Measurements from ENCODE around the gene ANKRD45. TPM values are rescaled to one million over a fixed set of nuclear protein-coding genes. Genes with fewer than 3 reads are reported as not detected.
A peak's percentile ranks its signal among the peaks of the same experiment; 100 is the strongest.

Gene ANKRD45
- polyA plus RNA-seq (2011; rRNA removed) (0.27 and 0.30 TPM in 2 replicates), polyA plus RNA-seq (2017; fragmentation: RNase III; extraction: RNeasy Plus Mini Kit Qiagen cat#74134 plus additional on column Dnase treatment) (0.14 to 0.18 TPM (median 0.15 TPM) in 3 replicates), polyA minus RNA-seq (2011; rRNA and poly(A)+ RNA removed) (not detected in 2 replicates)
- polyA plus RNA-seq (2012; cell fraction: cytosol; rRNA removed): 0.07 and 0.08 TPM in 2 replicates
- polyA plus RNA-seq (2012; cell fraction: nucleus; rRNA removed): not detected in 2 replicates

GRCh38 chr1:173669491-173669941 is at the start of gene ANKRD45:
TSS of gene ANKRD45 (minus strand) at chr1:173669851. CDS start at chr1:173659418, 10,433 bp downstream.
- WGBS (ENCODE audit: missing lambda C conversion rate): 16% methylated on average over 29 of the region's 33 CpGs
- FAIRE-seq (no peak), ATAC-seq (peak; percentile 92), DNase-seq (ENCODE audit: low read depth in 1 of 2, low spot score in 1 of 2) (peak; percentile 43 to 56)
- peak within 1 kb of the TSS; percentile 47 for H3K4me3 ChIP-seq
- H3K4me2 ChIP-seq: peak within 1 kb of the TSS; percentile 81
- ChIA-PET POLR2A (no interaction called here), CTCF (no interaction called here)
- no peaks in the 10 kb centered on the region for H3K4me1 ChIP-seq
- peak within 1 kb of the TSS in 1 of 2 experiments; percentile 65; a peak in 3 of 6 replicates for H3K27ac ChIP-seq
- no peaks in the 10 kb centered on the region for H3K9me3 ChIP-seq
- TF ChIP-seq HEYL (CRISPR knock-in tag; IDR thresholded peaks at IDR 0.05) (no peak), CTCF (IDR thresholded peaks at IDR 0.05) (0 out of 3 replicates have a peak, but pooled peaks have one; percentile 5), ELK1 (IDR thresholded peaks at IDR 0.05; ENCODE audit: low read depth, low read length) (no peak), MAZ (IDR thresholded peaks at IDR 0.05; ENCODE audit: borderline replicate concordance, low read depth, low read length) (no peak), HOXB5 (CRISPR knock-in tag; IDR thresholded peaks at IDR 0.05) (no peak), RFX5 (IDR thresholded peaks at IDR 0.05) (no peak), CBX2 (IDR thresholded peaks at IDR 0.05; ENCODE audit: borderline replicate concordance, low read depth) (no peak), USF2 (IDR thresholded peaks at IDR 0.05) (no peak), BCL3 (IDR thresholded peaks at IDR 0.05) (no peak), E2F6 (IDR thresholded peaks at IDR 0.05; ENCODE audit: borderline replicate concordance, low read depth) (peak; percentile 49; the same call in 1 of the 2 replicates), HOXB13 (CRISPR knock-in tag; IDR thresholded peaks at IDR 0.05; ENCODE audit: low read depth) (no peak), SMC3 (IDR thresholded peaks at IDR 0.05) (no peak), RARB (CRISPR knock-in tag; IDR thresholded peaks at IDR 0.05) (no peak)

GRCh38 chr1:173717238-173717637 is 47.6 kb upstream of the ANKRD45 start:
- H3K9me3 ChIP-seq: no peaks in the 10 kb centered on the region
- WGBS (ENCODE audit: missing lambda C conversion rate): 51% methylated on average over 2 of the region's 2 CpGs
- H3K4me2 ChIP-seq: peak overlapping the region; percentile 91
- ChIA-PET CTCF (no interaction called here), POLR2A (no interaction called here)
- H3K27ac ChIP-seq: no peak overlapping the region
- ATAC-seq (no peak), FAIRE-seq (no peak), DNase-seq (ENCODE audit: low read depth in 1 of 2, low spot score in 1 of 2) (no peak)
- no peak for TF ChIP-seq RAD21 (conservative IDR thresholded peaks at IDR 0.05 in 1 of 2, IDR thresholded peaks at IDR 0.05 in 1 of 2)
- no peak for TF ChIP-seq RCOR1 (IDR thresholded peaks at IDR 0.05; ENCODE audit: low read depth, low read length)
- no peak for TF ChIP-seq PHF8 (IDR thresholded peaks at IDR 0.05; ENCODE audit: borderline replicate concordance, low read depth)
- no peak for TF ChIP-seq CEBPB (IDR thresholded peaks at IDR 0.05)
- no peak for TF ChIP-seq CTCF (IDR thresholded peaks at IDR 0.05)
- no peak for TF ChIP-seq JUN (IDR thresholded peaks at IDR 0.05)
- no peak for TF ChIP-seq USF2 (IDR thresholded peaks at IDR 0.05)
- H3K4me1 ChIP-seq: peaks cover 20% of the 10 kb centered on the region; the same call in 2 of the 3 replicates
- H3K4me3 ChIP-seq: no peak overlapping the region
